NCI-H2196 (cell line): ENCODE data around the gene CDH23.
"Not testable (repeated sequence)": the region's sequence is repeated elsewhere in the genome, so short reads cannot be mapped to it uniquely, and the experiment has no call there.

Experiments used
- DNase-seq: peaks from one replicate; lab custom pipeline; 2025; ENCODE audit not compliant: unreplicated experiment; lab: John Stamatoyannopoulos, UW

CDH23 gene

DNA sequence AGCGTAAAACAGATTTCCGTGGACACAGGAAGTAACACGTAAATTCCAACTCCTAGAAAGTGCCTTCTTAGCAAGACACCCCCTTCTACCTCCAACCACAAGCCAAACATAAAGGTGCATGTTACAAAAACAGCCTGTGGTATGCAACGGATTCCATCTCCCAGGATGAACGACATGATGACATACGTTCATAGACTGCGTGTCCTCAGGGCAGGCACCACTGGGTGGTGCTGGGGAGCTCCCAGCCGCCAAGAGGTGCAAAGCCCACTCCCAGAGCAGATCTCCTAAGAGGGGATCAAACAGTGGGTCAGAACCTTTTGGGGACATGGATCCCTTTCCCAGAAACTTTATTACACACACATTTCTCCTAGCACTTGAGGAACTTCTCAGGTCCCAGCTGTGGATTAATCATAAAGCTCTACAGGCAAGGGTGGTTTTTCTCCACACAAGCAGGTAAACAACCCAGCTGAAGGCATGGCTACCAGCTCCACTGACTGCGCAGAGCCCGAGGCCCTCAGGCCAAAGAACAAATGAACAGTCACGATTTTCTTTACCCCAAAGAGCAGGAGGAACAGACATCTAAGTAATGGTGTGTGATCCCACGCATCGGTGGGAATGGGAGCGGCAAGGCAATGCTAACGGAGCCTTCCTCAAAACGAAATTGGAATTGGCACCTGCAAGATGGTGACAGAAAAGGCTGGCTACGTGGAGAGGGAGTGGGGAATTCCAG lies 440.5 kb downstream of the CDH23 start:
- DNase-seq: no peak

DNA sequence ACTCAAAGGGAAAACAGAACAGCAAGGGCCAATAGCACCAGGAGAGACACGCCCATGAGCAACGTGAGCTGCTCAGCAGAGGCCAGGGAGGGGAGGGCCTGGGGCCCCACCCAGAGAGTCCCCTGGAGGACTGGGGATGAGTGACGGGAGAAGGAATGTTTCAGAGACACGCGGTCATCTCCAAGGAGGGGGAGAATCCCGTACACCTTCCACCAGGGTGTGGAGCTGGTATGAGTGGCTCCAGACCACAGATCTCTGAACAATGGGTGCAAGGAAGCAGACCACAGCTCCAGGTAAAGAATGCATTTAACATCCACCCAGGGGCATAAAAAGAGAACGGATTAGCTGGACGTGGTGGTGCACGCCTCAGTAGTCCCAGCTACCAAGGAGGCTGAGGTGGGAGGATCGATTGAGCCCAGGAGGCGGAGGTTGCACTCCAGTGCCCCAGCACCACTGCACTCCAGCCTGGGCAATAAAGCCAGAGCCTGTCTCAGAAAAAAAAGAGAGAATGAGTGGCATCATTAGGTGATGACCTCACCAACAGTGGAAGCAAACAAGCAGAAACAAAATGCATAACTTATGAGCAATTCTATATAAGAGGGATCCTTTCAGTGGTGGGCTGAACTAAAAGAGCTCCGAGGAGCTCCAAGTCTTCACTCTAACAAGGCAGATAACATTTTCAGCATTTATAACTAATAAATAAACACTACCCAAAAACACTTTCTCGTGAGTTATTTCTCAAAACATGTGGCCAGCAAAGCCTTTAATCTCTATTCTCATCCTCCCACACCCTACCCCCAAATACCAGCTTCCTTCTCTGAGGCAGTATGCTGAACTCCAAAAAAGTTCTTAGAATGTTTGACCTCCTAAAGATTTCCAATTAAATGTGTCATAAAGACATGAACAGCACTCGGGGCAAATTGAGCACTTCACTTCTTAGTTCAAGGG lies 441.8 kb downstream of the CDH23 start:
- no peak for DNase-seq

DNA sequence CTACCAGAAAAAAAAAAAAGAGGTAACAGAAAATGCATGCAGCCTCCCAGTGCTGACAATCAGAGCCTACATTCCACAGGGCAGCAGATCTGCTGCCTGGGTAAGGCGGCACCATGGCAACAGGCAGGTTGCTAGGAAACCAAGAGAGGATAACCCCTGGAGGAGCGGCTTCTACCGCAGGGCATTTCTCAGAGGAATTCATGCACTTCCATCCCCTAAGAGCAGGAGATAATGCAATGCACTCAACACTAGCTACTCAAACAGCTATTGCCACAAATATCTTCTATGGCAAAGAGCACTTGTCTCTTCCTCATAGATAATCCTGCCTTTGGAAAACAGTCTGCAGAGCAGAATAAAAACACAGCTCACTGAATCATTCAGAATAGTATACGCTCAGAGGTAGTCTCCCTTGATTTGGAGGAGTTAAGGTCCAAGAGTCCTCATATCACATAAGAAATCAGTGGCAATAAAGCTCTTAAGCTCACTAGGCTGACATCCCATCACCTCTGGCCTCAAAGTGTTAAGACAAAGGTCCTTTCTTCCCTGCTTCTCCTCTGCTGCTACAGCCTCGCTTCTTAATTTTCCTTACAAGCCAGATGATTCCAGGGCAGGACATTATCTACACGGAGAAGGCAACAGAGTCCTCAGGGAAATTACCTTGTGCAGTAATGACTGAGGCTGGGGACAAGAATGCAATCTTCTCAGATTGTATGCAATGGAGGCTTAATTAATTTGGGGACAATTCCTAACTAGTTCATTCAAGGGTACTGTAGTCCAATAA lies 443.6 kb downstream of the CDH23 start:
- DNase-seq: peak; percentile 53

DNA sequence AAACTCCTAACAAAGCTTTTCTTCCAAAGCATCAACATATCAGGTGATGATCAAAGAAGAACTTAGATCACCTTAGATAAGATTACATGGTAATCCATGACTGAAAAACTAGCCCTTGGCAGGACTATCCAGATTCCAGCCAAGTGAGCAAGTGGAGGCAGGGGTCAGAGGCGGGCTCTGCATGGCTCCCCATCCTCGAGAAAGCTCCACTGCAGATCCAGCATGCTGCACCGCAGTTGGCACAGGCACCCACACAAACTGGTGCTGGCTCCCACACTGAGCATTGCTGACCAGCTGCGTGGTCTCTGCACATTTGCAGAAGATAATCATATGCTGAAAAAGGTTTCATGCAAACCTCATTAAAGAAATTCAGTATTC lies 444.2 kb downstream of the CDH23 start:
- no peak for DNase-seq

DNA sequence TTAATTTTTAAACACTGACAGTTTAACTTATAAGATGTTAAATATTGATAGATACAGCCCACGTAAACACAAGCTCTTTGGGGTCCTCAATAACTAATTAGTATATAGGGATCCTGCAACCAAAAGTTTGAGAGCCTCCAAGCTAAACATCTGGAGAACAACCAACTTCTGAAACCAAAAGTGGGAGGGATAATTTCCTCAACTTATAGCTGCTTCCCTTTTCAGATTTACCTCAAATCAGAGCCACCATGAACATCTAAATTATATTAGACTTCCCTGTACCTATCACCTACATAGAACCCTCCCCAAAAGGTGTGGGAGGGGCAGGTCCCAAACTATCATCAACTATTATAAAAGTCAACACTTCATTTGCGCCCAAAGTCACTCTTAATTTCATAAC lies 445.7 kb downstream of the CDH23 start:
- no peak for DNase-seq

DNA sequence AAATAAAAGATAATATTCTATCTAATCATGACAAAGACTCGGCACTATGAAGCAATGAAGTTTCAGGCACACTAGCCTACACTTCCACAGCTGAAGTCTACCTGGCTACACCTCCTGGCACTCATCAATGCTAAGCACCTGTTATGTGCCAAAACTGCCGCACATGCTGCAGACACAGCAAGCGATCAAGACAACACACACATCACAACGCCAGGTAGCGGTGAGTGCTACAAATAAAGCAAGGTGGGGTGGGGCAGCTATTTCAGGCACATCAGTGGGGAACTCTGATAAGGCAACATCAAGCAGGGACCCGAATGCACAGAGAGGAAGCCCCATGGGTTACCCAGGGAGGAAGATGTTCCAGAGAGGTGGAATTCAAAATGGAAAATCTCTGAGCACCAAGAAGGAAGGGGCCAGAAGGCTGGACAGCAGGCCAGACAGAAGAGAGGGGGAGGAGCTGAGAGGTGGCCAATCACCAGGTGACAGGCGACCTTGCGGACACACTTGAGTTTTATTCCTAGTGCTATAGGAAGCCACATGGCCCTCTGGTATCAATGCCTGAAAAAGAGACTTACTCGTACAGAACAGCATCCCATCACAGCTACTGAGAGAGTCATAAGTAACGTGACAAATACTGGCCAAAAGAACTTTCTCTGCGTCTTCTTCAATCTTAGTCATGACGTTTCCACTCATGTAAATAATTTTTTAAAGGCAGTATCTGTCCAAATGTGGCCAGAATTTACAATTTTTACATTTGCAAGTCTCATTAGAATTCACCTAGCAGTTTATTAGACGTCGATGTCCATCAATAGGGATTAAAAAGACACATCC lies 446.4 kb downstream of the CDH23 start:
- DNase-seq: no peak

DNA sequence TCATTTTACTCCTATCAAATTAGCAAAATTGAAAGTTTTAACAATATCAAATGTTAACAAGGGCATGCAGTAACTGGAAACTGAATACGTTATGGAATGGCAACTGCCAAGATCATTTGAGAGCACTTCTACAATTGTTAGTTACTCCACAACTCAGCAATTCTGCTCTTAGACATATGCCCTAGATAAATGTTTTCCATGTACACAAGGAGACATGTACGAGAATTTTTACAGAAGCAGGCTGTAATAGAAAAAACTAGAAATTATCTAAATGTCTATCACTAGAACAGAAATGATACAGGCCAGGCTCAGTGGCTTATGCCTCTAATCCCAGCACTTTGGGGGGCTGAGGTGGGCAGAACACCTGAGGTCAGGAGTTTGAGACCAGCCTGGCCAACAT lies 447.4 kb downstream of the CDH23 start:
- no peak for DNase-seq

DNA sequence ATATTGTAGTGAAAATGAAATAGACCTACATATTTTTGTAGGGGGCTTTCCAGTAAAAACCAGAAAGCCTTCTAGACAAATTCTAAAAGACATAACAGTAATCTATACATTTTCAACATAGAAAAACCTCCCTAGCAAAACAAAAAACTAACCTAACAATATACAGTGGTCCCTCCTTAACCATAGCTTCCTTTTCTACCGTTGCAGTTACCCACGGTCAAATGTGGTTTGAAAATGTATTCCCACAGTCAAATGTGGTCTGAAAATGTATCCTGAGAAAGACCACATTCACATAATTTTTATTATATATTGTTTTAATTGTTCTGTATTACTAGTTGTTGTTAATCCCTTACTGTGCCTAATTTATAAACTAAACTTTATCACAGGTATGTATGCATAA lies 448.0 kb downstream of the CDH23 start:
- no peak for DNase-seq

DNA sequence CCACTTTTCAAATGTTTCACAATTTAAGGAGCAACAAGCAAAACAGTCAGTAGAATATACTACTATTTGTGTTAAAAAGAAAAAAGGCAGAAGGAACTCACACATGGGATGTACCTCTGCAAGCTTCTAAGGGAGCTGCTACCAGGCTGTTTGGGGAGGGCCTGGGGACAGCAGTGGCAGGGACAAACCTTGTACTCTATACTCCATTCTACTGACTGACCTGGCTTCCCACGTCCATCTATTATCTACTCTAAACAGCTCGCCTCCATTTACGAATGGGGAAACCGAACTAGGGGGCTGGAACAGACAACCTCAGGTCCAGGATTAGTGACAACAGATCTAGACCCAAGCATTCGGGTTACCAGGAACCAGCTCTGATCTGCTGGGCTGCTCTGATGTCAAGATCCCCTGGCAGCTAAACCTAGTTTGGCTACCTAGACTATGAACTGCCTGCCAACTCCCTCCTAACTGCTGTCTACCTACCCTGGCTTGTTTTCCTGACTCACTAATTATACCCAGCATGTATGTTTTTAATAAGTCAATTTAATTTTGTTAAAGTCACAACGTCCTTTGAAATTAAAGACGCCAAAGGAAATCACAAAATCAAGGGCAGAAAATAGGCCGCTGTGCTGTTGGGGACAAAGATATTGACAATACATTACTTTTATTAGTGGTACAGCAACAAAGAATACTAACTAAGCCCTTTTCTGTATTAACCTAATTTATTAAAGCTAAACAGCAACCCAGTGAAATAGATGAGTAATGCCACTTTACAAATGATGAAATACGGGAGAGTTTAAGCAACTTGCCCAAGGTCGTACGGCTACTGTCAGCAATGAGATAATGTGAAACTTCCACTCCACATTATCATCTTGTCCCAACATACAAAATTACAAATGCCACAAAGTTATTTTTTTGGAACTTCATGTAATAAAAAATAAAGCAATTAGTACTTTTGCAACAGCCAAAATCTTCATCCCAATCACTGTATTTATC lies 449.0 kb downstream of the CDH23 start:
- no peak for DNase-seq

DNA sequence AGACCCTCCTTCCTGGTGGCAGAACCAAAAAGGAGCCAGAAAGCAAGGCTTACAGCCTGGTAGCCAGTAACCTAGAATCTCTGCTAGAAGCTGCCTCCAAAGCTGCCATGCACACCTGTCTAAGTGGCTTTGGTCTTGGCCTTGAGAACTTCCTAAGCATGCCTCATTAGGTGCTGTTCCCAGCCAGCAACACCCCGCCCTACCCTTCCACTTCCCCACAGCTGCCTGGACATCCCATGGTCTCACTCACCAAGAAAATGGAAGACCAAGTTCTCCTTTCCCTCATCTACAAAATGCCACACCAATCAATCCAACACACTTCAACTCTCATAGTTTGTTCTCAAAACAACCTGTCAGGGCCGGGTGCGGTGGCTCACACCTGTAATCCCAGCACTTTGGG lies 450.1 kb downstream of the CDH23 start:
- no peak for DNase-seq

DNA sequence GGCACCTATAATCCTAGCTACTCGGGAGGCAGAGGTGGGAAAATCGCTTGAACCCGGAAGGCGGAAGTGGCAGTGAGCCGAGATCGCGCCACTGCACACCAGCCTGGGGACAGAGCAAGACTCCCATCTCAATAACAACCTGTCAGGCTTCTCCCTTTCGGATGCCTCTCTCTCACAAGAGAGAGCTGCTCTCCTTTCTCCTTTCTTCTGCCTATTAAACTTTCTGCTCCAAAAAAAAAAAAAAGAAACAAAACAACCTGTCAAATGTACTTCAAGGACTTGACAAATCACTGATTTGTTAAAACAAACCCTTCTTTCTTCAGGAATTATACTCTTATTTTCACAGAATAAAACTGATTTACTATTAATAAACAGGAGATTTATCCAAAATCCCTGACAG lies 450.7 kb downstream of the CDH23 start:
- no peak for DNase-seq

DNA sequence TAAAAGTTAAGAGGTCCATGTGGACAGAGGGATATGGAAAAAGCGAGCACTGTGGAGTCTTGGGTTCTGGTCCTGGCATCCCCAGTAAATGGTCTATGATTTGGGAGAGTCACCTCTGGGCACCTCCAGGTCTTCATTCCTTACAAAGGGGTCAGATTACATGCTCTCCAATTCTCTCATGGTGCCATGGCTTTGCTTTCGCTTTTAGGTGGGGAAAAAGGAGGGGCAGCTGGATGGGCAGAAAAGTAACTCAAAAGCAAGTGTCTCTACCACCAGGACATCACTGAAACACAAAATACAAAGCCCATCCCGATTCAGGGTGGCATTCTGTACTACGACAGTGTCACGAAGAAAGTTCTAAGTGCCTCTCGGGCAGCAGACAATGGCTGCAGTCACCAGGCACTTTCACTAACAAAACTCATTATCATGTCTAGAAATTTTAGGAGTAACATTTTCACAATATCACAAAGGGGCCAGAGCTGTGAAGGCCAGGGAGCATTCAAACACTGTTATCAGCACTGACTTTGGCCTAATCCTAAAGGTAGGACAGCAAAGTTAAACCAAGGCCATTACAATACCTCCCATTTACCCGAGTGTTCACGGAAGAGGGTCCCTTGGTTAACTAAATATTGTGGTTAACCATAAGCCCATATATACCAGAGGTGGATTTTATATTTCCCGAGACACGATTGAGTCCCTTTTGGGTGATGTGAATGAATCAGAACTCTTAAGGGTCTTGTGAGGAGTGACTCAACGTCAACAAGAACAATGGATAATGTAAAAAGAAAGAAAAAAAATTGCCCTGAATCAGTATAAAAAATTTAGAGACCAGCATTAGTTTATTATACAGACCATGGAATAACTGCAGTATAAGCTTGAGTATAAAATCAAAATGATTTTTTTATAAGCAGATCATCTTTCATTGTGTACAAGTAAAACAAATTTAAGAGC lies 451.9 kb downstream of the CDH23 start:
- DNase-seq: no peak

DNA sequence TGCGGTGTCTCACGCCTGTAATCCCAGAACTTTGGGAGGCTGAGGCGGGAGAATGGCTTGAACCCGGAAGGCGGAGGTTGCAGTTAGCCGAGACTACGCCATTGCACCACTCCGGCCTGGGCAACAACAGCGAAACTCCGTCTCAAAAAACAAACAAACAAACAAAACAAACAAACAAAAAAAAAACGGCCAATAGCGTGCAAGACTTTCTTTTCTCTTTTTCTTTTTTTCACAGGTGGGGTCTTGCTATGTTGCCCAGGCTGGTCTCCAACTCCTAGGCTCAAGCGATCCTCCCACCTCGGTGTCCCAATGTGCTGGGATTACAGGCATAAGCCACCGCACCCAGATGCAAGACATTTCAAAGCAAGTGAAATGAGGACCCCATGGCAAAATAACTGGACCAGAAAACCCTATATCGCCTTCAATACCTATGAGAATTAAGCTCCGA lies 452.8 kb downstream of the CDH23 start:
- no peak for DNase-seq

DNA sequence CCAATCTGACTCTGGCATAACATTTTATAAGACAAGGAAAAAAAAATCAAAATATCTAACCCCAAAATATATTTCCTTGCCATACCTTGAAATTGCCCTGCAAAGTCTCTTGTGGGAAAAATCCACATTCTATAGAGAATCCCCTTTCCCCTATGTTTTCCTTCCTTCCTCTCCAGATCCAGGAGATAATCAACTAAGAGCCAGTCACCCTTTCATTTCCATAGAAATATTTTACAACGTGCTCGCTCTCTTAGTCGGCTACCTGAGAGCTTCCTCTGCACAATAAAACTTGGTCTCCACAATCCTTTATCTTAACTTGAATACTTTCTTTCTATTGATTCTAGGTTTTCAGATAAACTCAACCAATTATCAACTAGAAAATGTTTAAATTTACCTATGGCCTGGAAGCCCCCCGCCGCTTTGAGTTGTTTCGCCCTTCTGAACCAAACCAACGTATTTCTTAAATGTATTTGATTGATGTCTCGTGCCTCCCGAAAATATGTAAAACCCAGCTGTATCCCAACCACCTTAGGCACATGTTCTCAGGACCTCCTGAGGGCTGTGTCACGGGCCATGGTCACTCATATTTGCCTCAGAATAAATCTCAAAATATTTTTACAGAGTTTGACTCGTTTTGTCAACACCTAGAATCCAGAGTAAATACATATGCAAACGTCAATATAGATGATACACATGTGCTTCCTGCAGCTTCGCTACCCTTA lies 453.5 kb downstream of the CDH23 start:
- no peak for DNase-seq

DNA sequence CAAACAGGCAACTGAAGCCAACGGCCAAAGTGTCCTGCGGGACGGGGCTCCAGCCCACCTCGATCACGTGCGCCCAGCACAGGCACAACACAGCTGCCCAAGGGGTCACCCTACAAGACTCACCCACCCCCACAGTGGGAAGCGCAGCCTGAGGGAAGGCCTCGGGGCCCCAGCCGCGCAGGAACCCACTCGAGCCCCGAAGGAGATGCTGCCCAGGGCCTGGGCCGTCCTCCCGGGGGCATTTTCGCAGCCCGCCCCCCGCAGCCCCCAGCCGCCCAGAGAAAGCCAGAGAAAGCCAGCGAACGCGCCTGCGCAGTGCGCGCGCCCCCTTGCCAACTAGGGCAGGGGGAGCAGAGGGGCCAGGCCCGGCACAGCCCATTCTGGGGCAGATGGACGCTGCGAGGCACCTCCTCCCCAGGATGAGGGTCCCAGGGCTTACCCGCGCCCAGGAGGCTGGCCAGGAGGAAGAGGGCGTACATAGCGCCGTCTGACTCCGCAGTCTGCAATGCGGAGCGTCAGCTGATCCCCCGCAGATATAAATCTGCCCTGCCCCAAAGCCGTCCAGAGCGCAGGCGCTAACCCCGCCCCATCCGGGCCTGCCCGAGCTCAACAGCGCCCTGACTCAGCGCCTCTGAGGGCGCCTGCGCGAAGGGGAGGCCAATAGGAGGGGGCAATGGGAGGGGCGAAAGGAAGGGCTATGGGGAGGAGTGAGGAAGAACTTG lies 454.2 kb downstream of the CDH23 start, which contains the start of gene PSAP:
PSAP (minus strand) TSS at position 509 of the 722 bp plus-strand sequence; CDS start at position 479, 30 bp downstream.
- DNase-seq: peak; percentile 89

DNA sequence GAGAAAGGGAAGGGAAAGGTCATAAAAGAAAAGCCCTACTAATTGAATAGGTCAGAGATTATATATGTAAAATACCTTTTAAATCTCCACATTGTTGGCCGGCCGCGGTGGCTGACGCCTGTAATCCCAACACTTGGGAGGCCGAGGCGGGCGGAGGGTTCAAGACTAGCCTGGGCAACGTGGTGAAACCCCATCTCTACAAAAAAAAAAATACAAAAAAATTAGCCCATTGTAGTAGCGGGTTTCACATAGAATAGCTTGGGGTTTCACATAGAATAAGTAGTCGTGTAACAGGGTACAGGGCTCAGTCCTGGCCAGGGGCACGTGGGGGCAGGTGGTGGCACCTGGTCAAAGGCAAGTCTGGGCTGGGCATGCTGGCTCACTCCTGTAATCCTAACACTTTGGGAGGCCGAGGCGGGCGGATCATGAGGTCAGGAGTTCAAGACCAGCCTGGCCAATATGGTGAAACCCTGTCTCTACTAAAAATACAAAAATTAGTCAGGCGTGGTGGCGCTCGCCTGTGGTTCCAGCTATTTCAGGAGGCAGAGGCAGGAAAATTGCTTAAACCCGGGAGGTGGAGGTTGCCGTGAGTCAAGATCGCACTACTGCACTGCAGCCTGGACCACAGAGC lies 454.9 kb downstream of the CDH23 start:
- DNase-seq: not testable (repeated sequence)
